H9 (cell line): ENCODE measurements around the gene TRIO. TPM values are rescaled to one million over a fixed set of nuclear protein-coding genes. Genes with fewer than 3 reads are reported as not detected.

Experiments used
- DNase-seq: peaks from one replicate; pipeline ENCODE4 v3.0.0-alpha.2; 2017
- H2AFZ ChIP-seq: one replicate; pipeline ENCODE4 v1.6.1; 2013; ENCODE audit warnings: mild to moderate bottlenecking, low read length, control low read depth, moderate library complexity
- H2AK5ac ChIP-seq: 2 replicates; pipeline ENCODE4 v1.6.1; 2013; ENCODE audit warnings: low read length, control low read depth, mixed read lengths; ENCODE audit not compliant: insufficient read length
- H2BK120ac ChIP-seq: one replicate; pipeline ENCODE4 v1.6.1; 2013; ENCODE audit warnings: low read depth, mild to moderate bottlenecking, low read length, control low read depth, inconsistent platforms; ENCODE audit not compliant: poor library complexity, severe bottlenecking
- H2BK12ac ChIP-seq: 2 replicates; pipeline ENCODE4 v1.6.1; 2013; ENCODE audit warnings: low read length, control low read depth, mixed read lengths, low read depth; ENCODE audit not compliant: insufficient read length
- H2BK15ac ChIP-seq: 2 replicates; pipeline ENCODE4 v1.6.1; 2013; ENCODE audit warnings: low read depth, low read length, control low read depth
- H2BK20ac ChIP-seq: one replicate; pipeline ENCODE4 v1.6.1; 2013; ENCODE audit warnings: low read depth, mild to moderate bottlenecking, low read length, control low read depth, inconsistent platforms; ENCODE audit not compliant: poor library complexity, severe bottlenecking
- H2BK5ac ChIP-seq: 2 replicates; pipeline ENCODE4 v1.6.1; 2013; ENCODE audit warnings: low read length, control low read depth, mixed read lengths; ENCODE audit not compliant: insufficient read length
- H3K14ac ChIP-seq: 2 replicates; pipeline ENCODE4 v1.6.1; 2013; ENCODE audit warnings: low read length, control low read depth; ENCODE audit not compliant: insufficient read depth
- H3K18ac ChIP-seq: 2 replicates; pipeline ENCODE4 v1.6.1; 2013; ENCODE audit warnings: low read depth, mild to moderate bottlenecking, mixed read lengths, low read length, control low read depth; ENCODE audit not compliant: insufficient read length
- H3K23ac ChIP-seq: 2 replicates; pipeline ENCODE4 v1.6.1; 2013; ENCODE audit warnings: low read length, control low read depth, mixed read lengths, low read depth; ENCODE audit not compliant: insufficient read length
- H3K23me2 ChIP-seq: 2 replicates; pipeline ENCODE4 v1.6.1; 2013; ENCODE audit warnings: low read depth, mild to moderate bottlenecking, mixed read lengths, low read length, control low read depth; ENCODE audit not compliant: insufficient read length, poor library complexity, severe bottlenecking
- H3K27ac ChIP-seq: 2 replicates; pipeline ENCODE4 v1.5.1; 2013; ENCODE audit warnings: low read length, control low read depth, mixed read lengths, low read depth; ENCODE audit not compliant: insufficient read length
- H3K27me3 ChIP-seq: 2 replicates; pipeline ENCODE4 v1.6.1; 2013; ENCODE audit warnings: low read length, control low read depth, inconsistent platforms; ENCODE audit not compliant: insufficient read depth
- H3K4ac ChIP-seq: 2 replicates; pipeline ENCODE4 v1.6.1; 2013; ENCODE audit warnings: low read depth, mild to moderate bottlenecking, control low read depth, inconsistent platforms, low read length, moderate library complexity
- H3K4me1 ChIP-seq: 2 replicates; pipeline ENCODE4 v1.6.1; 2013; ENCODE audit warnings: low read length, control low read depth, inconsistent platforms; ENCODE audit not compliant: insufficient read depth
- H3K4me2 ChIP-seq: 2 replicates; pipeline ENCODE4 v1.6.1; 2013; ENCODE audit warnings: low read length, control low read depth, mixed read lengths; ENCODE audit not compliant: insufficient read length, insufficient read depth
- H3K56ac ChIP-seq: 2 replicates; pipeline ENCODE4 v1.6.1; 2013; ENCODE audit warnings: low read depth, mild to moderate bottlenecking, mixed read lengths, low read length, control low read depth; ENCODE audit not compliant: insufficient read length
- H3K79me1 ChIP-seq: 2 replicates; pipeline ENCODE4 v1.6.1; 2013; ENCODE audit warnings: low read depth, mild to moderate bottlenecking, moderate library complexity, low read length, control low read depth, inconsistent platforms; ENCODE audit not compliant: insufficient read depth, poor library complexity, severe bottlenecking
- H3K79me2 ChIP-seq: 2 replicates; pipeline ENCODE4 v1.6.1; 2013; ENCODE audit warnings: low read length, control low read depth, inconsistent platforms; ENCODE audit not compliant: insufficient read depth
- H3K9ac ChIP-seq: 2 replicates; pipeline ENCODE4 v1.6.1; 2013; ENCODE audit warnings: low read length, control low read depth, mixed read lengths; ENCODE audit not compliant: insufficient read length; ENCODE audit errors: extremely low read depth
- H3K9me3 ChIP-seq: one replicate; pipeline ENCODE4 v1.6.1; 2013; ENCODE audit warnings: low read depth, low read length, inconsistent platforms; ENCODE audit not compliant: control insufficient read depth
- H3T11ph ChIP-seq: one replicate; pipeline ENCODE4 v1.6.1; 2013; ENCODE audit warnings: mild to moderate bottlenecking, low read length, control low read depth, inconsistent platforms
- H4K20me1 ChIP-seq: one replicate; pipeline ENCODE4 v1.6.1; 2013; ENCODE audit not compliant: control insufficient read depth, insufficient read length, insufficient read depth
- H4K5ac ChIP-seq: 2 replicates; pipeline ENCODE4 v1.6.1; 2013; ENCODE audit warnings: low read depth, mild to moderate bottlenecking, mixed read lengths, low read length, control low read depth; ENCODE audit not compliant: insufficient read length
- H4K8ac ChIP-seq: replicated peaks from 2 replicates; pipeline ENCODE4 v1.6.1; 2013; ENCODE audit warnings: low read length, control low read depth, mixed read lengths, low read depth; ENCODE audit not compliant: insufficient read length
- H4K91ac ChIP-seq: 2 replicates; pipeline ENCODE4 v1.6.1; 2013; ENCODE audit warnings: low read depth, mild to moderate bottlenecking, moderate library complexity, mixed read lengths, low read length, control low read depth; ENCODE audit not compliant: insufficient read length
- H3K27ac Mint-ChIP-seq, 3 experiments: 2 replicates in 2 of 3; 3 replicates in 1 of 3; pipeline ENCODE4 v1.8.0; 2020 to 2021; ENCODE audit warnings: mixed read lengths in 3 of 3, mild to moderate bottlenecking in 1 of 3, moderate library complexity in 1 of 3
- H3K27me3 Mint-ChIP-seq: 2 replicates; pipeline ENCODE4 v1.8.0; 2021; ENCODE audit warnings: low read depth, mild to moderate bottlenecking, moderate library complexity, mixed read lengths
- H3K36me3 Mint-ChIP-seq, 3 experiments: 2 replicates in 2 of 3; 3 replicates in 1 of 3; pipeline ENCODE4 v1.8.0; 2020 to 2021; ENCODE audit warnings: low read depth in 3 of 3, mixed read lengths in 3 of 3; ENCODE audit not compliant: insufficient read depth in 1 of 3
- H3K4me1 Mint-ChIP-seq, 2 experiments: 2 replicates each; pipeline ENCODE4 v1.8.0; 2020; ENCODE audit warnings: mixed read lengths in 2 of 2
- H3K4me3 Mint-ChIP-seq, 2 experiments: 2 replicates in 1 of 2; 3 replicates in 1 of 2; pipeline ENCODE4 v1.8.0; 2020 to 2021; ENCODE audit warnings: mild to moderate bottlenecking in 2 of 2, mixed read lengths in 2 of 2, moderate library complexity in 1 of 2
- H3K9me3 Mint-ChIP-seq, 2 experiments: 2 replicates in 1 of 2; 3 replicates in 1 of 2; pipeline ENCODE4 v1.8.0; 2020; ENCODE audit warnings: mild to moderate bottlenecking in 2 of 2, mixed read lengths in 2 of 2, moderate library complexity in 1 of 2
- CTCF ChIP-seq: fragments of 200-600 bp; sonication (generic); conservative IDR thresholded peaks from 3 replicates; pipeline ENCODE4 v1.8.0; 2021; ENCODE audit warnings: antibody characterized with exemption, mild to moderate bottlenecking
- WGBS: extraction: QIAGEN DNeasy Blood & Tissue Kit; methylation state at CpG from one replicate; pipeline ENCODE4 v1.1.7; 2013; ENCODE audit warnings: missing lambda C conversion rate, low lambda C conversion rate, mixed read lengths; ENCODE audit not compliant: insufficient read length; ENCODE audit errors: extremely low coverage; 5-methylcytosine and 5-hydroxymethylcytosine counted together
- total RNA-seq: library from RNA; stranded (reverse); gene quantifications from 2 replicates; pipeline ENCODE4 v1.2.1, GENCODE V29; 2021

TRIO gene
- total RNA-seq, 1 experiment from 2014 or later: 87.8 TPM

GRCh38 chr5:14489643-14490042 is 346.5 kb downstream of the TRIO start:
- H3K4me2 ChIP-seq: no peak overlapping the region
- no peak overlapping the region for H3K23ac ChIP-seq
- H2AFZ ChIP-seq: no peak overlapping the region
- H3K9me3 Mint-ChIP-seq: no peaks in the 10 kb centered on the region
- no peaks in the 10 kb centered on the region for H3K27me3 Mint-ChIP-seq
- no peak overlapping the region for H3T11ph ChIP-seq
- no peaks in the 10 kb centered on the region for H3K79me2 ChIP-seq
- H2BK5ac ChIP-seq: no peak overlapping the region
- no peak overlapping the region for H4K8ac ChIP-seq
- H3K9ac ChIP-seq: no peak overlapping the region
- H3K4me3 Mint-ChIP-seq: no peak overlapping the region
- H2BK15ac ChIP-seq: no peak overlapping the region
- no peak overlapping the region for H2BK12ac ChIP-seq
- H3K27me3 ChIP-seq: no peaks in the 10 kb centered on the region
- no peak overlapping the region for H2AK5ac ChIP-seq
- H2BK120ac ChIP-seq: no peak overlapping the region
- H3K36me3 Mint-ChIP-seq: peaks cover 24 to 62% (median 60%) of the 10 kb centered on the region in 3 experiments; a peak in 6 of 7 replicates
- no peaks in the 10 kb centered on the region for H3K9me3 ChIP-seq
- H3K14ac ChIP-seq: no peak overlapping the region
- WGBS: no CpG with 5 or more reads among the region's 5 CpGs
- no peak for TF ChIP-seq CTCF
- H3K27ac Mint-ChIP-seq: no peak overlapping the region
- H3K4ac ChIP-seq: no peak overlapping the region
- H3K4me1 ChIP-seq: no peaks in the 10 kb centered on the region
- no peak overlapping the region for H4K91ac ChIP-seq
- no peak overlapping the region for H3K56ac ChIP-seq
- no peaks in the 10 kb centered on the region for H3K4me1 Mint-ChIP-seq
- H4K5ac ChIP-seq: no peak overlapping the region
- no peak overlapping the region for H2BK20ac ChIP-seq
- H4K20me1 ChIP-seq: no peaks in the 10 kb centered on the region
- H3K79me1 ChIP-seq: no peaks in the 10 kb centered on the region
- no peak for DNase-seq
- no peak overlapping the region for H3K27ac ChIP-seq
- H3K18ac ChIP-seq: no peak overlapping the region
- no peaks in the 10 kb centered on the region for H3K23me2 ChIP-seq
